D721Med (cell line): ENCODE data around the gene CACNG5.

Experiments used
- DNase-seq: peaks from one replicate; pipeline ENCODE4 v3.0.0; 2011; ENCODE audit warnings: low spot score; ENCODE audit not compliant: insufficient read length
- FAIRE-seq: peaks from 2 replicates; lab custom pipeline; 2011; peaks lifted over from hg19 to GRCh38; lab: Jason Lieb, UNC
- TF ChIP-seq, protein P1 (sequence below): IDR thresholded peaks from 2 replicates; pipeline ENCODE4 v1.5.1; 2012; ENCODE audit warnings: mild to moderate bottlenecking, control low read depth; ENCODE audit not compliant: insufficient read depth; ENCODE audit errors: missing control alignments

CACNG5 gene

DNA sequence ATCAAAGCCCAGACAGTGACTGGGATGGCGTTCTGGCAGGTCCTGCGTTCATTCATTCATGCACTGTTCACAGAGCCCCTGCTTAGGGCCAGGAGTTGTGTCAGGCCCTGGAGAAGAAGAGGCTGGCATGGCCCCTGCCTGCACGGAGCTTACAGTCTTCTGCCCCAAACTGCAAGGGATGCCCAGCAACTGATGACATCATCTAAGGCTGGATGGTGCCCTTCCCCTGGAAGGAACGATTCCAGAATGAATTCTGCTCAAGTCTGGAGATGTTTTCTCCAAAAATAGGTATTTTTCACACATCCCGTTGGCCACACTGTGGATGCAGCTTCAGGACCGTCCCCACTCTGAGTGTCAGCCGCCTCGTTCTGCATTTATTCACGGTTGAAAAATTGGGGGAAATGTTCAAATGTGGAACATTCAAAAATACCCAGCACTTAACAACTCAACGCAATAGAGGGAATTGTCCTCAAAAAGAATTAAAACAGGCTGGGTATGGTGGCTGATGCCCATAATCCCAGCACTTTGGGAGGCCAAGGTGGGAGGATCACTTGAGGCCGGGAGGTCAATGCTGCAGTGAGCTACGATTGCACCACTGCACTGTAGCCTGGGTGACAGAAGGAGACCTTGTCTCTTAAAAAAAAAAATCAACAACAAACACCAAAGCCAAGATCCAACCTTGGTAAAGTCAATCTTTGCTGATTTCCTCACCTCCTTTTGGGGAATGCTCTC is 23.8 kb upstream of the CACNG5 start:
- DNase-seq: no peak
- TF ChIP-seq, protein P1, sequence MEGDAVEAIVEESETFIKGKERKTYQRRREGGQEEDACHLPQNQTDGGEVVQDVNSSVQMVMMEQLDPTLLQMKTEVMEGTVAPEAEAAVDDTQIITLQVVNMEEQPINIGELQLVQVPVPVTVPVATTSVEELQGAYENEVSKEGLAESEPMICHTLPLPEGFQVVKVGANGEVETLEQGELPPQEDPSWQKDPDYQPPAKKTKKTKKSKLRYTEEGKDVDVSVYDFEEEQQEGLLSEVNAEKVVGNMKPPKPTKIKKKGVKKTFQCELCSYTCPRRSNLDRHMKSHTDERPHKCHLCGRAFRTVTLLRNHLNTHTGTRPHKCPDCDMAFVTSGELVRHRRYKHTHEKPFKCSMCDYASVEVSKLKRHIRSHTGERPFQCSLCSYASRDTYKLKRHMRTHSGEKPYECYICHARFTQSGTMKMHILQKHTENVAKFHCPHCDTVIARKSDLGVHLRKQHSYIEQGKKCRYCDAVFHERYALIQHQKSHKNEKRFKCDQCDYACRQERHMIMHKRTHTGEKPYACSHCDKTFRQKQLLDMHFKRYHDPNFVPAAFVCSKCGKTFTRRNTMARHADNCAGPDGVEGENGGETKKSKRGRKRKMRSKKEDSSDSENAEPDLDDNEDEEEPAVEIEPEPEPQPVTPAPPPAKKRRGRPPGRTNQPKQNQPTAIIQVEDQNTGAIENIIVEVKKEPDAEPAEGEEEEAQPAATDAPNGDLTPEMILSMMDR: no peak
- FAIRE-seq: no peak

DNA sequence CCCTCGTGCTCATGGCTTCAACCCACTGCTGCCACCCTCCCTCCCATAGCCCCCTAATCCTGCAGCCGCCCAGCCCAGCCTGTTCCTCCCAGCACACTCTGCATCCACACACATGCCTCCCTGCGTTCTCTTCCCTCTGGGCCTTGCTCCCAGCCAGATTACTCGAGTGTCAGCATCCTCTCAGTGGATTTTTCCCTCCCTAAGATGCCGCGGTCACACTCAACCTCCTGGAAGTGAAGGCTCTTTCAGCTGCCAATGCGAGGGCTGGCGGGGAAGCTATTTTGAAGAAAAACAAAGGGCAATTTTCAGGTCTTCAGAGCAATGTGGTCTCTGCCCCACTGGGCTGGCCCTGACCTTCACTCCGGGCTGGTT is 23.2 kb upstream of the CACNG5 start:
- no peak for FAIRE-seq
- DNase-seq: no peak

DNA sequence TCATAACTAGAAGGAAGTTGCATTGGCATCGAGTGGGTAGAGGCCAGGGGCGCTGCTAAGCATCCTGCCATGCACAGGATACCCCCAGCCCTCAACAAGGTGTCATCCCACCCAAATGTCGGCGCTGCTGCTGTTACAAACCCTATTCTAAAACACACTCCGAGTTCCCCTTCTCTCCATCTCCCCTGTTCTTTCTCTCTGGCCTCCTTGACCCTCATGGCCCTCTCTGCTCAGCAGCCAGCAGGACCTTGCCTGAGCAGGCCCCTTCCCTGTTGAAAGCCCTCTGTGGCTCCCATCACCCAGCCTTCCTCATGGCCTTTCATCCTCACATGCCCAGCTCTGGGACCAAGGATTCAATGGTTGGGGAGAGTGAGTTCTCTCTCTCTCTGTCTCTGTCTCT is 22.3 kb upstream of the CACNG5 start:
- DNase-seq (no peak), FAIRE-seq (no peak)
- TF ChIP-seq, protein P1: no peak

More for the DNA sequence above, 23.2 kb upstream of the CACNG5 start:
- TF ChIP-seq, protein P1: no peak

DNA sequence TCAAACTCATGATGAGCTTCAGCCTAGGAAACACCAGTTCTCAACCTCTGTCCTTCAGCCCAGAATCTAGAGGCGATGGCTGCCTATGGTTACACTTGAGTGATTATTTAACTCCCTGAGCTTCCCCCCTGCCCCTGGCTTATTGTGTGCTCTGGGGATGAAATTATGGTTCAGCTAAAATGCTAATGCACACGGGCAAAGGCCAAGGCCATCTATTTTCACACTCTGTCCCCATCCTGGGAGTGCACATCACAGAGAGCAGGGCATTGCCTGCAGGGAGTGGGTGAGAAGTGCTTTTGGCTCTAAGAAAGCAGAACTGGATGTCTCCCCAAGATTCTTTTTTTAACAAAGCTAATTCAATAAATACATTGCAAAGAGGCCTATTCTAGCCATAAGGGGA is 21.6 kb upstream of the CACNG5 start:
- FAIRE-seq: no peak
- no peak for DNase-seq

DNA sequence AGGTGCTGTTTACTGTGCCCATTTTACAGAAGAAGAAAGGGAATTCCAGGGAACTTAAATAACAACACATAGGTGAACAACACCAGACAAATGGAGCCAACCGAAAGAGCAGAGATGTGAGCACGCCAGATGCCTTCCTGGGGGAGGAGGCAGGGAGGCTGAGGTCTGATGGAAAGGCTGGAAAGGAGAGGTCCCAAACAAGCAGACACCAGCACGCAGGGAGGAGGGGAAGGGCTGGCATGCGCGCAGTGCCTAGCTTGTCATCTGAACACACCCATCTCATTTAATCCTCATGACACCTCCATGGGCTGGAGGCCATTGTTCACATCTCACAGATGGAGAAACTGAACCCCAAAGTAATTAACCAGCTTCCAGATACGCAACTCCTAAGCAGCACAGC is 20.9 kb upstream of the CACNG5 start:
- TF ChIP-seq, protein P1: no peak
- DNase-seq (no peak), FAIRE-seq (no peak)

More for the DNA sequence above, 21.6 kb upstream of the CACNG5 start:
- TF ChIP-seq, protein P1: no peak

DNA sequence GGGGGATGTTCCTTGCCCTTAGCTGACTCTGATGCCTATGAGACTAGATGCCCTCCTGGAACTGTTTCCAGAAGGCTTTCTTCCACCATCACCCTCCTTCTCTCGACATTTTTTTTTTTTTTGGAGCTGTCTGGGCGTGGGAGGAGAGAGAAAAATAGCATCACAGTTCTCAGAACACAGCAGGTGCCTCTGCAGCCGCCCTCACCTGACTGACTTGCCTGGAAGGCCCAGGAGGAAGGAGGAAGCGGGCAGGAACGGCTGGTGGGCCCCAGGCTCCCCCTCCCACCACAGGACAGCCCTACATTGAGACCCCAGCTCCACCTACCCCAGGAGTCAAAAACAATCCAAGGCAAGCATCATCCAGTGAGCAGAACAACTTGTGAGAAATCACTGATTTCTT is 20.3 kb upstream of the CACNG5 start:
- TF ChIP-seq, protein P1: no peak
- DNase-seq (no peak), FAIRE-seq (no peak)

DNA sequence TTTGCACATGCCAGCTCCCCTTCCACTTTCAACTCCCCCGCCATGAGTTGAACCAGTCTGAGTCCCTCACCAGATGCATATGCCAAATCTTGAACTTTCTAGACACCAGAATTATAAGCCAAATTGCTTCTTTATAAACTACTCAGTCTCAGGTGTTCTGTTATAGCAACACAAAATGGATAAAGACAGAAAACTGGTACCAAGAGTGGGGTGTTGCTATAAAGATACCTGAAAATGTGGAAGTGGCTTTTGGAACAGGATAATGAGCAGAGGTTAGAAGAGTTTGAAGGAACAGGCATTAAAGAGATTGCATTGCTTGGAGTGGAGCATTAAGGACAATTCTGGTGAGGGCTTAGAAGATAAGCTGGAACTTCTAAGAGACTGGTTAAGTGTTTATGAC is 17.2 kb upstream of the CACNG5 start:
- no peak for DNase-seq
- FAIRE-seq: no peak
- TF ChIP-seq, protein P1: no peak
